ENCODE measurements around the gene MED17. TPM values are rescaled to one million over a fixed set of nuclear protein-coding genes. Genes with fewer than 3 reads are reported as not detected.
A peak's percentile ranks its signal among the peaks of the same experiment; 100 is the strongest.

Gene MED17, protein sequence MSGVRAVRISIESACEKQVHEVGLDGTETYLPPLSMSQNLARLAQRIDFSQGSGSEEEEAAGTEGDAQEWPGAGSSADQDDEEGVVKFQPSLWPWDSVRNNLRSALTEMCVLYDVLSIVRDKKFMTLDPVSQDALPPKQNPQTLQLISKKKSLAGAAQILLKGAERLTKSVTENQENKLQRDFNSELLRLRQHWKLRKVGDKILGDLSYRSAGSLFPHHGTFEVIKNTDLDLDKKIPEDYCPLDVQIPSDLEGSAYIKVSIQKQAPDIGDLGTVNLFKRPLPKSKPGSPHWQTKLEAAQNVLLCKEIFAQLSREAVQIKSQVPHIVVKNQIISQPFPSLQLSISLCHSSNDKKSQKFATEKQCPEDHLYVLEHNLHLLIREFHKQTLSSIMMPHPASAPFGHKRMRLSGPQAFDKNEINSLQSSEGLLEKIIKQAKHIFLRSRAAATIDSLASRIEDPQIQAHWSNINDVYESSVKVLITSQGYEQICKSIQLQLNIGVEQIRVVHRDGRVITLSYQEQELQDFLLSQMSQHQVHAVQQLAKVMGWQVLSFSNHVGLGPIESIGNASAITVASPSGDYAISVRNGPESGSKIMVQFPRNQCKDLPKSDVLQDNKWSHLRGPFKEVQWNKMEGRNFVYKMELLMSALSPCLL
- 25.6 and 28.9 TPM in 2 replicates for total RNA-seq (2012; rRNA removed)

GRCh38 chr11:93784145-93784934 is at the start of gene MED17:
Gene MED17, plus strand, starts transcription at chr11:93784282. Its CDS starts 232 bp downstream, at chr11:93784514.
- Histone ChIP-seq H3K9ac (ENCODE audit: low read depth, low read length) (peak within 1 kb of the TSS; percentile 94), H3K36me3 (ENCODE audit: insufficient read depth, low read length) (peaks cover 9% of the 10 kb centered on the region), H3K9me3 (replicated peaks; ENCODE audit: low read length) (no peaks in the 10 kb centered on the region), H3K4me1 (ENCODE audit: control insufficient read depth, insufficient read depth, low read length) (peaks cover 20% of the 10 kb centered on the region), H3K4me2 (ENCODE audit: low read length) (peak within 1 kb of the TSS; percentile 78), H3K27me3 (ENCODE audit: control insufficient read depth, insufficient read depth, low read length) (no peaks in the 10 kb centered on the region), H3K4me3 (ENCODE audit: low read length) (peak within 1 kb of the TSS; percentile 79)

- peak overlapping the region; percentile 27 for H3K4me2 ChIP-seq (ENCODE audit: low read length)
- H3K36me3 ChIP-seq (ENCODE audit: insufficient read depth, low read length): peaks cover 99% of the 10 kb centered on the region
- H3K4me1 ChIP-seq (ENCODE audit: control insufficient read depth, insufficient read depth, low read length): peaks cover 45% of the 10 kb centered on the region
- H3K9me3 ChIP-seq (replicated peaks; ENCODE audit: low read length): no peaks in the 10 kb centered on the region
- no peak overlapping the region for H3K4me3 ChIP-seq (ENCODE audit: low read length)
- peak overlapping the region; percentile 12 for H3K9ac ChIP-seq (ENCODE audit: low read depth, low read length)
- no peaks in the 10 kb centered on the region for H3K27me3 ChIP-seq (ENCODE audit: control insufficient read depth, insufficient read depth, low read length)
Measured at GRCh38 chr11:93734427-93735222, 49.5 kb upstream of the MED17 start.

DNA sequence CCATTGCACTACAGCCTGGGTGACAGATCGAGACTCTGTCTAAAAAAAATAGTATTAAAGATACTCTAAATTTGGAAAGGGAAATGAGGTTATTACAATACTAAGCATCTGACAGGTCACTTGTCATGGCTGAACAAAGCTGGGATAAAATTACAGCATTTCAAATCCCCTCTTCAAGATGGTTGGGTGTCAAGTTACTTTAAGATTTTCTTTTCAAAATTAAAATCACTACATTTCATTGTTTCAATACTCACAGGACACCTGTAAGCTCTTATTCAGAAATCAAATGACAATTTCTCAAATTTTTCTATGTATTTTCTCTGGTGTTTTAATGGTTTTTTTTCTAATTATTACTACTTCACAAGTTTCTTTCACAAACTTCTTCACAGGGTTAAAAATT is 48.5 kb upstream of the MED17 start:
- H3K27me3 ChIP-seq (ENCODE audit: control insufficient read depth, insufficient read depth, low read length): no peaks in the 10 kb centered on the region
- H3K36me3 ChIP-seq (ENCODE audit: insufficient read depth, low read length): peaks cover 96% of the 10 kb centered on the region
- H3K4me2 ChIP-seq (ENCODE audit: low read length): peak overlapping the region; percentile 27
- no peaks in the 10 kb centered on the region for H3K9me3 ChIP-seq (replicated peaks; ENCODE audit: low read length)
- no peak overlapping the region for H3K4me3 ChIP-seq (ENCODE audit: low read length)
- peaks cover 45% of the 10 kb centered on the region for H3K4me1 ChIP-seq (ENCODE audit: control insufficient read depth, insufficient read depth, low read length)
- H3K9ac ChIP-seq (ENCODE audit: low read depth, low read length): no peak overlapping the region

GRCh38 chr11:93736129-93736528 is 48.0 kb upstream of the MED17 start:
- H3K9ac ChIP-seq (ENCODE audit: low read depth, low read length): peak overlapping the region; percentile 14
- H3K9me3 ChIP-seq (replicated peaks; ENCODE audit: low read length): no peaks in the 10 kb centered on the region
- H3K27me3 ChIP-seq (ENCODE audit: control insufficient read depth, insufficient read depth, low read length): no peaks in the 10 kb centered on the region
- H3K4me2 ChIP-seq (ENCODE audit: low read length): peak overlapping the region; percentile 27
- H3K36me3 ChIP-seq (ENCODE audit: insufficient read depth, low read length): peaks cover 94% of the 10 kb centered on the region
- no peak overlapping the region for H3K4me3 ChIP-seq (ENCODE audit: low read length)
- H3K4me1 ChIP-seq (ENCODE audit: control insufficient read depth, insufficient read depth, low read length): peaks cover 45% of the 10 kb centered on the region

GRCh38 chr11:93737904-93738612 is 46.0 kb upstream of the MED17 start:
- Histone ChIP-seq H3K4me1 (ENCODE audit: control insufficient read depth, insufficient read depth, low read length) (peaks cover 45% of the 10 kb centered on the region), H3K27me3 (ENCODE audit: control insufficient read depth, insufficient read depth, low read length) (no peaks in the 10 kb centered on the region), H3K4me2 (ENCODE audit: low read length) (peak overlapping the region; percentile 93), H3K9ac (ENCODE audit: low read depth, low read length) (peak overlapping the region; percentile 99), H3K36me3 (ENCODE audit: insufficient read depth, low read length) (peaks cover 76% of the 10 kb centered on the region), H3K4me3 (ENCODE audit: low read length) (peak overlapping the region; percentile 80), H3K9me3 (replicated peaks; ENCODE audit: low read length) (no peaks in the 10 kb centered on the region)

DNA sequence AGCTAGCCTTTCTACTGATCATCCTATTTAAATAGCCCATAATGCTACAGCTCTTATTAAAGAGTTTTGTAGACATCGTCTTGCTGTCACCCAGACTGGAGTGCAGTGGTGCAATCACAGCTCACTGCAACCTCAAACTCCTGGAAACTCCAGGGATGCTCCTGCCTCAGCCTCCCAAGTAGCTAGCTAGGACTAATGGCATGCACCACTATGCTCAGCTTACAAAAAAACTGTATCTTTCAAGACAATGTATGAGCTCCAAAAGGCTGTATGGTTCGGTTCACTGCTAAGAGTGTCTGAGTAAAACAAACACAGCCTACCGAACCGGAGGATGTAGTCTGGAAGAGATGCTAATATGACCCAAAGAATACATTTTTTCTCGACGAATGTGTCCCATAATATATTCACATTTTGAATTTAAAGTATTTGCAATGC is 45.4 kb upstream of the MED17 start:
- Histone ChIP-seq H3K9ac (ENCODE audit: low read depth, low read length) (peak overlapping the region; percentile 99), H3K4me3 (ENCODE audit: low read length) (peak overlapping the region; percentile 80), H3K36me3 (ENCODE audit: insufficient read depth, low read length) (peaks cover 71% of the 10 kb centered on the region)

GRCh38 chr11:93740031-93740729 is 43.9 kb upstream of the MED17 start:
- H3K4me1 ChIP-seq (ENCODE audit: control insufficient read depth, insufficient read depth, low read length): peaks cover 35% of the 10 kb centered on the region

More for the DNA sequence above, 45.4 kb upstream of the MED17 start:
- Histone ChIP-seq H3K9me3 (replicated peaks; ENCODE audit: low read length) (no peaks in the 10 kb centered on the region), H3K4me1 (ENCODE audit: control insufficient read depth, insufficient read depth, low read length) (peaks cover 45% of the 10 kb centered on the region), H3K27me3 (ENCODE audit: control insufficient read depth, insufficient read depth, low read length) (no peaks in the 10 kb centered on the region), H3K4me2 (ENCODE audit: low read length) (peak overlapping the region; percentile 93)

DNA sequence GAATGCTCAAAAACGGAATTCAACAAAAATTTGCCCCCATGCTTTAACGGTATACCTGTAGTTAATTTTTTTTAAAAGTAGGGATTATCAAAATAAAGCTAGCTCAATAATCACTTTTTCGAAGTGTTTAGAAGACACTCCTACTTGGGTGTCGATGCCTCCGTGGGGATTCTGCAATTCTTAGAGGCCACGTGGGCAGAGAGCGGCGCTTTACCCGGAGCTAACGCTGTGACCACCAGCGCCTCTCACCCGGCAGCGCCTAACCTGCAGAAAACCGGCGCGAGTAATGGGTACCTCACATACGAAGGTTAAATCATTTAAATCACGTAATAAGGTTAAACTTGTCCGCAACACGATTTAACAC is 43.4 kb upstream of the MED17 start:
- Histone ChIP-seq H3K9ac (ENCODE audit: low read depth, low read length) (peak overlapping the region; percentile 99), H3K4me3 (ENCODE audit: low read length) (peak overlapping the region; percentile 80), H3K4me1 (ENCODE audit: control insufficient read depth, insufficient read depth, low read length) (peaks cover 29% of the 10 kb centered on the region), H3K4me2 (ENCODE audit: low read length) (peak overlapping the region; percentile 93), H3K36me3 (ENCODE audit: insufficient read depth, low read length) (peaks cover 54% of the 10 kb centered on the region), H3K9me3 (replicated peaks; ENCODE audit: low read length) (no peaks in the 10 kb centered on the region), H3K27me3 (ENCODE audit: control insufficient read depth, insufficient read depth, low read length) (no peaks in the 10 kb centered on the region)

More at GRCh38 chr11:93740031-93740729, 43.9 kb upstream of the MED17 start:
- Histone ChIP-seq H3K27me3 (ENCODE audit: control insufficient read depth, insufficient read depth, low read length) (no peaks in the 10 kb centered on the region), H3K4me3 (ENCODE audit: low read length) (peak overlapping the region; percentile 80), H3K9ac (ENCODE audit: low read depth, low read length) (peak overlapping the region; percentile 99), H3K36me3 (ENCODE audit: insufficient read depth, low read length) (peaks cover 60% of the 10 kb centered on the region), H3K9me3 (replicated peaks; ENCODE audit: low read length) (no peaks in the 10 kb centered on the region), H3K4me2 (ENCODE audit: low read length) (peak overlapping the region; percentile 93)

DNA sequence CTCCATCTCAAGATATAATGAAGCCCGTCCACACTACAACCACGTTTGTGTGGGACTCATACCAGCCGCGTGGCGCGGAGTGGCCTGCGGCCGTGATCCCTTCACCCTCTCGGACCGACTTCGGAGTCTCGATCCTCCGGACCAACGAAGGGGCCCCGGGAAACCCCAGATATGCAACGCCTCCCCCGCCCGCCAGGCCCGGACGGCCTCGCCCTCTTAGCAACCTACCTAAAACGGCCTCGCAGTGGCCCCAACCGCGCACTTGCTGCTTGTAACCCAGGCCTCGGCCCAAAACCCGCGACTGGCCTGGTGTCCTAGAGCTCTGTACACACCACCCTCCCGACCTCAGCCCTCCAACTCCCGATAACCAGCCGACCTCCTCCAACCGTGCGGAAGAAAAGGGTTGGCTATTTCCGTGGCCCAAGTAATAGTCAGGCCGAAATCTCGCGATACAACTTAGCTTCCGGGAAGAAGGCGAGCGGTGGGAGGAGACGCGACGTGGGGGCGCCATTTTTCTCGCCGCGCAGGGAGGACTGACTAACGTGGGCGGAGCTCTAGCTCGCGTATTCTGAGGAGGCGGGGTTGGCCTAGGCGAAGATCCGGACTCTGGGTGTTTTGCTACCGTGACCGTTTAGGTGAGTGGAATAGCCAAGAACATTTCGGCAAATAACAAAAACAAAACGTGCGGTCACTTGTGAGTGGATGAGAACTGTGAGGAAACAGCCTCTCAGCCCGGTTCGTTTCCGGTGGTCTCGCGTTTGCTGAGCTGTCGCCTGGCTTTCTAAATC is 42.8 kb upstream of the MED17 start, which contains the start of the genes C11orf54 and TAF1D:
TSS of gene C11orf54 (plus strand) at position 579 of the 788 bp plus-strand sequence. CDS start 5,722 bp downstream, outside the sequence.
TSS of gene TAF1D (minus strand) at position 402 of the 788 bp plus-strand sequence. CDS start 2,191 bp downstream, outside the sequence.
- Histone ChIP-seq H3K36me3 (ENCODE audit: insufficient read depth, low read length) (peaks cover 48% of the 10 kb centered on the region), H3K9me3 (replicated peaks; ENCODE audit: low read length) (no peaks in the 10 kb centered on the region), H3K9ac (ENCODE audit: low read depth, low read length) (peak within 1 kb of the TSS; percentile 99), H3K27me3 (ENCODE audit: control insufficient read depth, insufficient read depth, low read length) (no peaks in the 10 kb centered on the region), H3K4me2 (ENCODE audit: low read length) (peak within 1 kb of the TSS; percentile 93), H3K4me3 (ENCODE audit: low read length) (peak within 1 kb of the TSS; percentile 80), H3K4me1 (ENCODE audit: control insufficient read depth, insufficient read depth, low read length) (peaks cover 25% of the 10 kb centered on the region)

Measured in skeletal muscle satellite cell (primary cell).